Mammary epithelial cell (primary cell): ENCODE measurements around the gene NCKAP5.

Experiments used
- CTCF ChIP-seq, 2 donors: IDR thresholded peaks in 1 of 2; conservative IDR thresholded peaks in 1 of 2; 2 replicates each; pipeline ENCODE4 v1.5.1; 2011 to 2012; ENCODE audit warnings: inconsistent platforms in 2 of 2, low read length in 2 of 2, mild to moderate bottlenecking in 2 of 2, control low read depth in 1 of 2, low read depth in 1 of 2; ENCODE audit not compliant: insufficient read depth in 1 of 2; ENCODE audit errors: extremely low read depth in 1 of 2
- EZH2 ChIP-seq: IDR thresholded peaks from 2 replicates; pipeline ENCODE4 v1.6.1; 2012; ENCODE audit warnings: low read length, inconsistent platforms, borderline replicate concordance

DNA sequence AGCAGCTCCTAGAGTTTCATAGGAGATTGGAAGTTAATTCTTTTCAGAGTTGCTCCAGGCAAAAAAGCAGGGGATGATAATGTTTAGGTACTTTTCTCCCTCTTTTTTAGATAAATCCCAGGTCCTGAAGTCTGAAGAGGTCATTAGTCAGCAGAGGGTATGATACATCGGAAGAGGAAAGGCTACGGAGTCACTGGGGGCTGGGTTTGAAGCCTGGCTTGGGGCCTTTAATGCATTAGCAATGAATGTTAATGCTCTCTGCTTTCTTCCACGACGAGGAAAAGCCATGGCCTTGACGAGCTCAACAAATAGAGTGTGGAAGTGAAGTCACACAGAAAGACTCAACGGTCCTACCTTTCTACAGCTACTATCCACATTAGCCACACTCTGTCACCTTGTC is 235.1 kb downstream of the NCKAP5 start:
- TF ChIP-seq CTCF (conservative IDR thresholded peaks at IDR 0.05 in 1 of 2, IDR thresholded peaks at IDR 0.05 in 1 of 2; ENCODE audit: extremely low read depth in 1 of 2, insufficient read depth in 1 of 2, low read depth in 1 of 2, low read length in 2 of 2) = no peak
- TF ChIP-seq EZH2 = no peak
